ENCODE measurements around the gene IFI27.
"Not testable (repeated sequence)": the region's sequence is repeated elsewhere in the genome, so short reads cannot be mapped to it uniquely, and the experiment has no call there.

Gene IFI27

GRCh38 chr14:94110552-94111181, at the start of gene IFI27:
IFI27 (plus strand) TSS chr14:94110736.
- no peak for DNase-seq

GRCh38 chr14:94062344-94062940, 48.1 kb upstream of the IFI27 start:
- DNase-seq, result no peak

- DNase-seq, result no peak
These were observed 44.4 kb upstream of the IFI27 start for GRCh38 chr14:94066089-94066676.

- DNase-seq, result not testable (repeated sequence)
These were observed 38.5 kb upstream of the IFI27 start for GRCh38 chr14:94072076-94072475.

GRCh38 chr14:94074534-94074933, 36.0 kb upstream of the IFI27 start:
- no peak for DNase-seq

- DNase-seq, result no peak
These were observed 35.5 kb upstream of the IFI27 start for GRCh38 chr14:94075008-94075407.

GRCh38 chr14:94077111-94077821, 33.3 kb upstream of the IFI27 start:
- DNase-seq, result no peak

- no peak for DNase-seq
These were observed 32.7 kb upstream of the IFI27 start for GRCh38 chr14:94077823-94078222.

- no peak for DNase-seq
These were observed 30.5 kb upstream of the IFI27 start for GRCh38 chr14:94079891-94080620.

- peak; percentile 87 for DNase-seq
These were observed 29.7 kb upstream of the IFI27 start, which contains the start of the genes DDX24 and IFI27L1 for GRCh38 chr14:94080621-94081385. DDX24 (minus strand) TSS chr14:94081202; CDS start chr14:94079742, 1,460 bp downstream. IFI27L1 (plus strand) TSS chr14:94081310; CDS start chr14:94096938, 15,628 bp downstream.

- DNase-seq, result no peak
These were observed 29.1 kb upstream of the IFI27 start for GRCh38 chr14:94081386-94081820.

GRCh38 chr14:94087891-94088290, 22.6 kb upstream of the IFI27 start:
- no peak for DNase-seq

- no peak for DNase-seq
These were observed 22.0 kb upstream of the IFI27 start for GRCh38 chr14:94088516-94088915.

GRCh38 chr14:94089479-94089878, 21.1 kb upstream of the IFI27 start:
- no peak for DNase-seq

GRCh38 chr14:94093418-94093817, 17.1 kb upstream of the IFI27 start:
- no peak for DNase-seq

GRCh38 chr14:94097091-94097490, 13.4 kb upstream of the IFI27 start:
- DNase-seq, result no peak

GRCh38 chr14:94098326-94098992, 12.1 kb upstream of the IFI27 start:
- DNase-seq, result no peak

GRCh38 chr14:94099006-94099405, 11.5 kb upstream of the IFI27 start:
- no peak for DNase-seq

- no peak for DNase-seq
These were observed 9.7 kb upstream of the IFI27 start for GRCh38 chr14:94100847-94101246.

- DNase-seq, result no peak
These were observed 8.8 kb upstream of the IFI27 start for GRCh38 chr14:94101748-94102147.

- no peak for DNase-seq
These were observed 7.6 kb upstream of the IFI27 start for GRCh38 chr14:94102768-94103482.
